Measurements from ENCODE around the gene MADD.

GRCh38 chr11:47318166-47318565, 48.2 kb downstream of the MADD start:
- TF ChIP-seq, protein P1, sequence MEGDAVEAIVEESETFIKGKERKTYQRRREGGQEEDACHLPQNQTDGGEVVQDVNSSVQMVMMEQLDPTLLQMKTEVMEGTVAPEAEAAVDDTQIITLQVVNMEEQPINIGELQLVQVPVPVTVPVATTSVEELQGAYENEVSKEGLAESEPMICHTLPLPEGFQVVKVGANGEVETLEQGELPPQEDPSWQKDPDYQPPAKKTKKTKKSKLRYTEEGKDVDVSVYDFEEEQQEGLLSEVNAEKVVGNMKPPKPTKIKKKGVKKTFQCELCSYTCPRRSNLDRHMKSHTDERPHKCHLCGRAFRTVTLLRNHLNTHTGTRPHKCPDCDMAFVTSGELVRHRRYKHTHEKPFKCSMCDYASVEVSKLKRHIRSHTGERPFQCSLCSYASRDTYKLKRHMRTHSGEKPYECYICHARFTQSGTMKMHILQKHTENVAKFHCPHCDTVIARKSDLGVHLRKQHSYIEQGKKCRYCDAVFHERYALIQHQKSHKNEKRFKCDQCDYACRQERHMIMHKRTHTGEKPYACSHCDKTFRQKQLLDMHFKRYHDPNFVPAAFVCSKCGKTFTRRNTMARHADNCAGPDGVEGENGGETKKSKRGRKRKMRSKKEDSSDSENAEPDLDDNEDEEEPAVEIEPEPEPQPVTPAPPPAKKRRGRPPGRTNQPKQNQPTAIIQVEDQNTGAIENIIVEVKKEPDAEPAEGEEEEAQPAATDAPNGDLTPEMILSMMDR (IDR thresholded peaks at IDR 0.05) = no peak
- TF ChIP-seq POLR2AphosphoS5 (IDR thresholded peaks at IDR 0.05) = no peak
